Measurements from ENCODE around the gene COL18A1.
"Not testable (repeated sequence)": the region's sequence is repeated elsewhere in the genome, so short reads cannot be mapped to it uniquely, and the experiment has no call there.

COL18A1 gene

DNA sequence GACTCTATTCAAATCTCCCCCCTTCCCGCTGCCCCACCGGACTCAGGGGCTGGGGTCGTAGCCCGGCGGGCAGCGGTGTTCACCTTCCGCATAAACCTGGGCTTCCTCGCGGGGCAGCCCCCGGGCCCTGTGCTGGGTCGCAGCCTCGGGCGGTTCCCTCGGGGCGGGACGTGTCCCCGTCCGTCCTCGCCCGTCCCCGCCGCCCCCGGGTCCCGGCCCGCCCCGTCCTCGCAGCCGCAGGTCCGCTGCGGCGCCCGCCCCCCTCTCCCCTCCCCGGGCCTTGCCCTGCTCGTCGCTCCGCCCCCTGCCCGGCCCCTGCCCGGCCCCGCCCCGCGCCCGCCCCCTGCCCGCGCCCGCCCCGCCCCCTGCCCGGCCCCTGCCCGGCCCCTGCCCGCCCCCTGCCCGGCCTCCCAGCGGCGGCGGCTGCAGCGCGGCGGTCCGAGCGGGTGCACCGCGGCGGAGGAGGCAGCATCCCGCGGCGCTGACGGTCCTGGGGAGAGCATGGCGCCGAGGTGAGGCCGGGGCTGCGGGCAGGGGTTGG, at the start of gene COL18A1:
Gene COL18A1 (plus strand): TSS at position 436 of the 541 bp plus-strand sequence. CDS start 66 bp downstream, at position 502.
- DNase-seq = no peak

DNA sequence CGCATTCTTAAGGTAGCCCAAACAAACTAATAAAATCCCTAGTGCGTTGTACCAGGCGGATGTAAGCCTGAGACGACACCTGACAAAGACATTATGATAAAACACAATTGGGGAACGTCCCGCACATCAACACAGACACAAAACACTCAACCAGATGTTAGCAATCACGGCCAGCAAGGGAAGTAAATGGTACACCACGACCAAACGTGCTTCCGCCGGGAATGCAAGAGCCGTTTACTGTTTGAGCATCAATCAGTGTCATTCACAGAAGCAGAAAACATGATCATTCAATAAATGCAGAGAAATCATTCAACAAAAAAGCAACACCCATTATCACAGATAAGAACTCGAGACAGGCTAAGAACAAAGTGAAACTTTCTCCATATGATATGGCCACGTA, 49.4 kb upstream of the COL18A1 start:
- DNase-seq = no peak

DNA sequence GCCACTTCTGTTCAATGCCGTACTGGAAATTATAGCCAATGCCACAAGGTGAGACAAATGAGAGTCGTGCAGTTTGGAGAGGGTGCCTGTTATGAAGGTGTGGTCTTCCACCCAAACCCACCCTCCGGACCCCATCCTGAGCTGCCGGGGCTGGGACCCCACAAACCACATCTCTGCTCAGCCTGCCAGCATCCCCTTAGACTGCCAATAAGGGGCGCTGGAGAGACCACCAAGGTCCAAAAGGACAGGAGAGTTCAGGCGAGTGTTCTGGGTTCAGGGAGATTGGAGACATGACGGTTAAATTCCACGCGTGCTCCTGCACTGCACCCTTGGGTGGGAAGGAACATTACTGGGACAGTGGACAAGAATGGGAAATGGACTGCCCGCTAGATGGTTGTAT, 48.7 kb upstream of the COL18A1 start:
- DNase-seq = no peak

DNA sequence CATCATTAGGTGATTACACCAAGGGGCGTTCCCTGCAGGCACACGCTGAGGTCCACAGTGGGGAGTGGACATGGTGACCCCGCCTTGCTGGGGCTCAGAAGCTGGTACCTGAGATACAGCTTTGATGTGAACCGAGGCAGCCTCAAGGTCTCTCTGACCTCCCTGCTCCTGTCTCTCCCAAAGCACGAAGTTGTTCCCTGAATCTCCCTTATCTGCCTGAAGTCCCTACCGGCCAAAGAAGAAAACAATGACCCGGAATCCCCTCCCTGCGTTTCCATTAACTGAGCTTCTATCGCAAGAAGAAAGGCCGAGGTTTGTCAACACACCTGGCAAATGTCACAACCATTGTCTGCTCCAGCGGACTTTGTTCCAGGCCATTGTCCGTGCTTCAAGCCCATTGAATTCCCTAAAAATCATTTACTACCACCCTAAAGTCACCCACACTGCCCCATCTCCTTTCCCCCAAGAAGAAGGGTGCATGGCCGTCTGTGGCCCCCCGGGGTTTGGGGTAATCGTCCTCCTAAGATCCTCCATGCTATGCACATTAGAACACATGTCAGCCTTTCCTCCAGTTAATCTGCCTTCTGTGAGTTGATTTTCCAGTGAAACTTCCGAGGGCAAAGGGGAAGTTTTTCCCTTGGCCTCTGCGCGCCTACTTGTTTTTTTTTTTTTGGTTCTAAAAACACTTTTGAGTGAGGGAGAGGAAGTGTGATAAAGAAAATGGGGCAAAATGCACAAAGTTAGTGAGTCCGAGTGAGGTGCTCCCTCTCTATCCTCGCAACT, 48.1 kb upstream of the COL18A1 start:
- DNase-seq = no peak

DNA sequence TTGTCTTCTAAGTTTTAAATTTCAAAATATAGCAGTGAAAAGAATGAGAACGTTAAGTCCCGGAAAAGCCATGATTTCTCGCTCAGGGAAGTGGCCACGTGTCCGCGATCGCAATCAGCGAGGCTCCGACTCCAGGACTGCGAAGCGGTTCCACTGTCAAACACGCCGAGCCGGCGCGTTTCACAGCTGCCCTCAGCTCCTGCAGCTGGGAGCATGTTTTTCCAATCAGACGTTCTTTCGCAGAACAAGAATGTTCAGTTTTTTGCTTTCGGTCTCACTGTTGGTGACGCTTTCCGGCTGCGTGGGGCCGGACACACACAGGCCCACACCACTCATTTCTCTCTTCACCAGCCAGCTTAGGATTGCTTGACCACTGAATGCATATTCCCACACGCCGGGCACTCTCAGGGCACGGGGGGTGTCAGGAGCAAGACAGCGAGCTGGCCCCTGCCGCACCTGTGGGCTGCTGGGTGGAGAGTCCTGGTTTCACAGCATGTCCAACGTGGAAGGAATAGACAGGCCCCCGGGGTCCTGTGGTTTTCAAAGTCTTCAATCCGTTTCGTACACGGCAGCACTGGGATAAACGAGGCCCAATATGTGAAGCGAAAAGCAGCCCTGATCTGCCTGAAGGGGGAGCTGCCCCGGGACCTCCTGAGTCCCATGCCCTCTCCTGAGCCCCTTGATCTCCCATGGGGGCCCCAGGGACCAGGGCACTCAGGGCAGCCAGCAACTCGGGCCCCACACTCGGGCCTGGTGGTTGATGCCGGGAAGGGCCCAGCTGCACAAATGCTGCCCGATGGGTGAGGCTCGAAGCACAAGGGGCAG, 47.3 kb upstream of the COL18A1 start:
- no peak for DNase-seq

DNA sequence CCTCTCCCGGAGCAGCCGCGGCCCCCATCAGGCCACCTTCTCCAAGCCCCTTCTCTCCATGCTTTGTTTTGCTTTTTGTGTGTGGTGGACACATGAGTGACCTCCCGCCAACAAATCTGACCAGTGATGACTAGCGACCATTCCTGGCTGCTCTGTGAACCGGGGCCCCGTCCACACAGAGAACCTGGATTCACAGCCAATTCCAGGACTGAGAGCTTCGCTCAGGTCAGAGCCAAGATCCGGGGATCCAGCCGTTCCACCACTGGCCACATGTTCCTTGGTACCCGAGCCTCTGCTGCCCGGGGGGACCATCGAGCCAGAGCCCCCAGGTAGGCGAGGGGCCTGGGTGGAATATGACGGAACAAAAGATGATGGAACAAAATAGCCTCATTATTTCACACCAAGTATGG, 46.7 kb upstream of the COL18A1 start:
- DNase-seq = no peak

DNA sequence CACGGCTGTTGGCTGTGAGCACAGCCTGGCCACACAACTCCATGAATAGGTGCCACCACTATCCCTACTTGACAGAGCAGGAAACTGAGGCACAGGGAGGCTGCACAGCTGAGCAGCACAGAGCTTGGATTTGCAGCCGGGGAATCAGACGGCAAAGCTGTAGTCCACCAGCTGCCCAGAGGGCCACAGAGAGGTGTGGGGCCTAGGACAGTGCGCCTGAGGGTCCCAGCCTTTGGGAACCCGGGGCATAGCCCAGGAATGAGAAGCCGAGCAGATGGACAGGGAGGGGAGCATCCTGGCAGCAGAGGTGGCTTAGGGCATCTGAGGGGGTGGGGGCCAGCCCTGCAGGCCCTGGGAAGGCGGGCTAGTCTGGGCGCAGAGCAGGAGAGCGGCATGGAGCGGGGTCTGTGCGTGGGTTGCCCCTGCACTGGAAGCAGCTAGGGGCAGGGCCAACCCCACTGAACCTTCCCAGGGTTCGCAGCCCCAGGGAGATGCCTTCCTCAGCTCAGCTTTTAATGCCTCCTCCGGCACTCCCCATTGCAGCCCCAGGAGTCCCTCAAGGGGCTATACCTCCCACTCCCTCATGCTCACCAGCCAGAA, 46.2 kb upstream of the COL18A1 start:
- no peak for DNase-seq

DNA sequence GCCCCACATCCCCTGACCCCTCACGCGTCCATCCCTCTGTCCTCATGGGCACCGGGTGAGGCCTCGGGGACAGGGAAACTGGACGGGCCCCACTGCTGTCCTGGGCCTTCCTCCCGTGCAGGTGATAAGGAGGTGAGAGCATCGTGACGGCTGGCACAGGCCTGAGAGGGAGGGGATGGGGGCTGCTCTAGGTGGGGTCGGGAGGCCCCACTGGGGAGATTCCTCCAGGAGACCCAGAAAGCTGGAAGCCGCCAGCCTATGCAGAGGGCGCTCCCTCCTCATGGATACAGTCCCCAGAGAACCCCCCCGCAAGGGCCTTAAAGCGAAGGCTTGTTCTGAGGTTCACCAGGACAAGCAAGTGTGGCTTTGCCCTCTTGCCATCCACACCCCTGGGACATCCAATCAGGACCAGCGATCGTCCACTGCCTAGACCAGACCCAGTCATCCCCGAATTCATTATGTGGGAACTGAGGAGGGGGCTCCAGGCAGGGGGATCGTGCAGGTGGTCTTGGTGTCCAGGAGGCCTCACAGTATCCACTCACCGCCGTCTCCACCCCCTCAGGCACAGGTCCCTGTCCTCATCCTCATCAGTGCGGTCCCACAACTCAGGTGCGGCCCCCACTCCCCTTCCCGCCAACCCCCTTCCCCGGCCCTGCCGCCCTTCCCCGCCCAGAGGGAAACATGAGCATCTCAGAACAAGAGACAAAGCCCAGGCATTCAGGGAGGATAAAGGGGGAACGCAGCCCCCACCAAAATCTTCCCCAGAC, 45.3 kb upstream of the COL18A1 start:
- DNase-seq = no peak

DNA sequence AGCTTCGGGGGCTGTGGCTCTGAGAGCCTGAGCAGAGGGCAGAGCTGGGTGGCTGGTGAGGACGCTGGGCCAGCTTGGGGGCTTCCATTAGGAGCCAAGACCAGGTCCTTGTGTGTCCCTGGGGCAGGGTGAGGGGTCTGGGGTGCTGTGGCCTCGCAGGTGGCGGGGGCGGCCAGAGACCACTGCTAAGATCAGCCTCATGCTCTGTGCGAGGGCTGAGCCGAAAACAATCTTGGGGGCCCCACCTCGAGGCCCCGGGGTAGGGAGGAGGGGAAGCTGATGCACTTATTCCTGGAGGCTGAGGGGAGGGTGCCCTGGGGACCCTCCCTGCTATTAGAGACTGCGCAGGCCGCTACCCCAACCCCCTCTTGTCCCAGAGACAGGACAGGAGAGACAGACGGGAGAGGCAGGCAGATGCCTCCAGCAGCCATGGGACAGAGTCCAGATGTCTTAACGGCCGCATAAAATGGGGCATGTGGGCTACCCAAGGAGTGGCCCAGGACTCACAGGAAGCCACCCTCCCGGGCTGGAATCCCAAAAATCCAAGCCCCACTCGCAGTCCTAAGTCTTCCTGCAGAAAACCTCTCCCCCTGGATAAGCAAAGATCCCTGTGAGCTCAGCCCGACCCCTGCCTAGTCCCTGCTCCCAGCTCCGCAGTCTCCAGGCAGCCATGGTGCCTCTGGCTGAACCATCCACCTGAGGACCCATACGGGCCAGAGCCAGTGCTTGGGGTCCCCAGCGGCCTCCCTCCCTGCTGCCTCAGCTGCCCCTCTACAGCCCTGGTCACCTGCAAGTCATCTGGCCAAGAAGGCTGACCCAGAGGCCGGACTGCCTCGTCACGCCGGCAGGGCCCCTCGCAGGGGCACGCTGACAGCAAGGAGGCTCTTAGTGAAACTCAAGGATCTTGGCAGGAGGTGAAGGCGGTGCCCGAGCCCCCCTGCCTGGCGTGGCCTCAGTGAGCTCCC, 43.6 kb upstream of the COL18A1 start:
- no peak for DNase-seq

DNA sequence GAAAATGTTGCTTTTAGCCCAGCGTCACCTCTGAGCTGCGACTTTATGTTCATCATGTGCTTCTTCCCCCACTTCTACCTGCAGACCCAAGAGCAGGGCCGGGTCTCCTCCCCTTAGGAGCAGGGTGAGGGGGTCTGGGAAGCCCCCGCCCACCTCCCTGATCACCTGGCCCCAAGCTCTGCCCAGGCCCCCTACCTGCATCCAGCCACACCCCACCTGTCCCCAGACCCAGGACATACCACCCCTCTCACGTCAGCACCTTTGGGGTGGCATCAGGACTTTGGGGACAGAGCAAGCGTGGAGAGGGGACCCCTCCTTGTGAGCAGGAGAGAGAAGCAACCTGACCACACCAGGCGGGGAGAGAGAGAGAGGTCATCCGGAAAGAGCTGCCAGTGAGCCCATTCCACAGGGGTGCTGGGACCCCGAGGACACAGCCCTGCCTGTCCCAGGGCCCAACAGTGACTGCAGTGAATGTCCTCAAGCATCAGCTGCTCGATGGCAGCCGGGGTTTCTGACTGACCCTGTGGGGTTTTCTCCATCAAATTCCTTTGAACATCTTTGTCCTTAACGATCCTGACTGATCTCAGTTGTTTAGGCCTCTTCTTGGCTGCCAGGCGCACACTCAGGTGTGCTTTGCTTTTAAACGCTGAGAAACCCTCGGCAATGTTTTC, 42.8 kb upstream of the COL18A1 start:
- no peak for DNase-seq

DNA sequence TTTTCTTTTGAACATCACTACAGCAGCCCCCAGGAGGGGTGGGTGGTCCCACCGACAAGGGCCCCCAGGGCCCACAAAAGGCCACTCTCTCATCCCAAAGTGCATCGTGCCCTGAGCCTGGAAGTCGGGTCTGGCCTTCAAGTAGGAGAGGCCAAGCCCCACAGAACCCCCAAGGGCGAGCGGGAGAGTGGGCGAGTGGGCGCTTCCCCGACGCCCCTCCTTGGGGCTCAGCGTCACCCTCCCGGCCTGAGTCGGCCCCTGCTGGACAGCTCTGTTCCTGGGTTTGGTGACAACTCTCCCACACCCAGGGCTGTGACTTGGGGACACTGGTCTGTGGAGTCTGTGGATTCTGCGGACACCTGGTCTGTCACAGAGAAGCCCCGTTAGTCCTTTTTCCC, 42.2 kb upstream of the COL18A1 start:
- DNase-seq = no peak

DNA sequence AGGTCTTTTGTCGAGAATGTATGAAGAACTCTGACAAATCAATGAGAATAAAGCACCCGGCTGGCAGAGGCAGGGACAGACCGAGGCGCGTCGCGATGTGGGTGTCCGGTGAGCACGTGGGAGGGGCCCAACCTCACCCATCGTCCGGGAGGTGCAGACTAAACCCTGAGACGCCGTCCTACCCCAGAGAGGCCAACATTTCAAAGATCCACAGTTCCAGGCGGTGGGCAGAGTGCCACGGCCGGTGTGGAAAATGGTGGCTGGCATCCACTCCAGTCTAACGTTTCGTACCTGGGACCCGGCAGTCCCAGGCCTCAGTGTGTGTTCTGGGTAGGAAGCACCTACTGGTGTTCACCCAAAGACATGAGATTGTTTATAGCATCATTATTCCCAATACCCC, 41.7 kb upstream of the COL18A1 start:
- DNase-seq = not testable (repeated sequence)

DNA sequence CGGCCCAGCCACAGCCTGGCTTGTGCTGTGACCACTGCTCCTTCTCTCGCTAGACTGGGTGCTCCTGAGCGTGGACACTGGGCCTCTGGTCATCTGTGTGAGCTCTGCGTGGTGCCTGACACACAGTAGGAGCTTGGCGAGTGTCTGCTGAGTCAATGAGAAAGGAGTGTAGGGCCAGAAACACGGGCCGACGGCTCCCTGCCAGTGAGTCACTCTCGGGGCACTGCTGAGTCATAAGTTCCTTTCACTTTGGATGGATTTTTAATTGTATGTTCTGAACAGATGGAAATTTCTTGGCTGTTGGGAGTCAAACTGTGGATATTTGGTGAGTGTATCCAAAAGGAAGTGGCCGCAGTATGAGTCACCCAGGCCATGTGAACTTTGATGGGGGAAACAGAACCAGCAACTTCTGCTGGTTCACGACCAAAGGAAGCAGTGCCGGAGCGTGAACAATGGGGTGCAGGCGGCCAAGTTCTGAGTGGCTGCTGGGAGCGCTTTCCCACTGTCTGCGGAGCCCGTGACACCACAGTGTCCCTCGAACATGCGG, 41.0 kb upstream of the COL18A1 start:
- DNase-seq = no peak

DNA sequence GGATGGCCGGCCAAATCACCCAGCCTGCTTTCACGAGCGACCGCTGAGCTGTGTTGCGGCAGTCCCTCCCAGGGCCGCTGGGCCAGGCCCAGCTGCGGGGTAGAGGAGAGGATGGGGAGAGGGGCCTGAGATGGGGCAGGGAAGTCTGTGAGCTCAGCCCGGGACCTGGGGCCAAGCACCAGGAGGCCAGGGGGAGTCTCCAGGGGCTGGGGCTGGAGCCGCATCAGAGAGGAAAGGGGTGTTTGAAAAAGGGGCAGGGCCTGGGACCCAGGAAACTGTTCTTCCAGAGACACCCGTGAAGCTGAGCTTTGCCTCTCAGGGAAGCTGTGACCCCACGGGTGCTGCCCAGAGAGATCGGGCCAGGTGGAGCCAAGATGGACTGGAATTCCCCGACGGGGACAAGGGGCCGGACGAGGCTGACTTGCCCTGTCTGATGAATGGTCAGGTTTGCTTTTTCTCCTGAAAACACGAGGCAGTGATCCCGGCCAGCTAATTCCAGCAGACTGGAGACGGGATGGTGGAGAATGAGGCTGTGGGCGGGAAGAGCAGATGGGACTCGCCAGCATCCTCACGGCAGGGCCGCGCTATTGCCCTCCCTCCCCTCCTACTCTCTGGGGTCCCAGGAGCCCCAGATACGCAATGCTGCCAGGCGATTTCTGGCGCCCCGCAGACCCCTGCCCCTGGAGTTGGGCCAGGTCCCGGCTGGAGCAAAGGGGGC, 40.3 kb upstream of the COL18A1 start:
- DNase-seq = no peak

DNA sequence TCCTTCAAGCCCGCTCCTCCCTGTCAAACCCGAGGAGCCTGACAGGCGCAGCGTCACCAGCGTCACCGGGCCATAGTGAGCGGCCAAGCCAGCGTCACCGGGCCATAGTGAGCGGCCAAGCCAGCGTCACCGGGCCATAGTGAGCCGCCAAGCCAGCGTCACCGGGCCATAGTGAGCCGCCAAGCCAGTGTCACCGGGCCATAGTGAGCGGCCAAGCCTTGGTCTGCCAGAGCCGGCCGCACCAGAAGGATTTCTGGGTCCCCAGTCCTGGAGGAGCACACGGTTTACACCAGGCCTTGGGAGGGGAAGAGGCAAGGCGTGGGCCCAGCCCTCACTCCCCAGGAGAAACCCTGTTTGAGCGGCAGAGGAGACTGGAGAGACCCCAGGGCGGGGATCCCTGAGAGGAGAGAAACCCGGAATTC, 39.8 kb upstream of the COL18A1 start:
- no peak for DNase-seq

DNA sequence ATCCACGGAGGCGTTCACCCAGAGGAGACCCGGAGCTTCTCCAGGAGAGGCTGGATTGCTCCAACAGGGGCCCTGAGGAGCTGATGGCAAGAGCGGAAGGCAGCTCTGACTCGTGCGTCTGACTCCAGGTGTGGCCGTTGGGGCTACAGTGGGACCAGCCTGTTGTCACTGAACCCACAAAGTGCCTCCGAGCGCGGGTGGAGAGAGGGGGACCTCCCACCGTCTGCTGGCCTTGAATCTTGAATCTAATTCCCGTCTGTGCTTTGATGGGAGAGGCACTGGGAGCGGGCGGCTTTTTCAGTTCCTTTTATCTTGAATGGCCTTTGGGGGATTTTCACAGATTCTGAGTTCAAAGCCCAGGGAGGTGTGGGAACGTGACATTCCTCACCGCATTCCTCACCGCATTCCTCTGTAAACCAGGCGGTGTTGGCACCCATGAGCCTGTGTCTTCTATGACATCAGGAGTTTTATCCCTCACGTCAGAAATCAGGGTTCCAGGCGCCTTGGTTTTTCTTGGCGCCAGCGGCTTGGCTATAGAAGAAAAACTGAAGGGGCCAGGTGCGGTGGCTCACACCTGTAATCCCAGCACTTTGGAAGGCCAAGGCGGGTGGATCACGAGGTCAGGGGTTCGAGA, 39.2 kb upstream of the COL18A1 start:
- no peak for DNase-seq

DNA sequence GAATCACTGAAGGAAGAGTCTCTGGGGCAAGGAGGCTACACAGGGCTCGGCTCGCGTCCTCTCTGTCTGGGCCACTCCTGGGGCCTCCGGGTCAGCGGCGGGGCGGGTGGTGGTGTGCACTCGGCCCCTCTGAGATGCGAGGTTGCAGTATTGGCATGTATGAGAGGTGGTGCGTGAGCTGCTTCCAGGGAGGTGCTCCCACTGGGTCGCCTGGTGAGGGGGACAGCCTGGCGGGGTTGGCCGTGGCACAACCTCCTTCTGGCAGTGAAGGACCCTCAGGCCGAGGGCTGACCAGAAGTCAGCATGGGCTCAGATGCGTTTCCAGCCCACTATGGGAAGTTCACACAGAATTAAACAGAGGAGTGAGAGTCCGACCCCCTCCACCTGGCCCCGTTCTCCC, 38.5 kb upstream of the COL18A1 start:
- DNase-seq = no peak

DNA sequence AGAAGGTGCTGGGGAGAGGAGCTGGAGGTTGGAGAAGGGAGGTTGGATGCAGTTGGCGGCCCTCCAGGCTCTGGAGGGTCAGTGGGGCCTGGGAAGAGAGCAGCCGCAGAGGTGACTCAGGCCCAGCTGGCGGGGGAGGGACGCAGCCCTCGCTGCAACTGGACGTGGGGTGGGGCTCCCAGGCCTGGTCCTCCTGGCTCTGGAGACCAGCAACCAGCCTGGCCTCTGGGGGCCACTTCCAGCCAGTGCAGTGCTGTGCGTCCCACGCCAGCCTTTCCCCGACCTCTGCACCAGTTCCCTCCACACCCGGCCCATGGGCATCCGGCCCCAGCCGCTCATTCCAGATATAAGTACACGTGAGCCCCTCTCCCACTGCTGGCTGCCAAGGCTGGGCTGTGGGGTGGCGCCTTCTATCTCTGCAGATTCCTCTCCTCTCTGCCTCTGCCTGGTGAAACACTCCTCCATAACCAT, 38.0 kb upstream of the COL18A1 start:
- DNase-seq = no peak

All from activated CD4-positive, CD25-positive, alpha-beta regulatory T cell treated with anti-CD3 and anti-CD28 coated beads, Interleukin-2, amount 50 U/mL, for 72 hours (primary cell).